GM12878 (cell line): ENCODE results near the gene PLEKHM1. TPM values are rescaled to one million over a fixed set of nuclear protein-coding genes. Genes with fewer than 3 reads are reported as not detected.
A peak's percentile ranks its signal among the peaks of the same experiment; 100 is the strongest.
"Not testable (repeated sequence)": the region's sequence is repeated elsewhere in the genome, so short reads cannot be mapped to it uniquely, and the experiment has no call there.

ENCODE experiments used
- ATAC-seq: fragments of 200-7000 bp; cut with Tn5 transposase; 3 replicates; pipeline ENCODE4 v1.9.1; 2020; ENCODE audit warnings: mild to moderate bottlenecking, moderate library complexity
- BruUV-seq: library from RNA; stranded (reverse); fragments of 400-500 nt; replicated peaks from 2 replicates; lab custom pipeline; 2021; lab: Mats Ljungman, UMichigan
- CTCF ChIA-PET: fragments of 300-600 bp; sonication (Branson Sonifier 250); formaldehyde crosslinking; extraction: SDS; loops from one replicate; lab custom pipeline; 2021; ENCODE audit warnings: inconsistent platforms; lab: Yijun Ruan, JAX
- POLR2A ChIA-PET: fragments of 350-600 bp; formaldehyde crosslinking; extraction: SDS; loops from one replicate; lab custom pipeline; 2021; ENCODE audit warnings: inconsistent platforms; lab: Charles Lee
- RAD21 ChIA-PET: fragments of 300-600 bp; sonication (Branson Sonifier 250); formaldehyde crosslinking; loops from one replicate; lab custom pipeline; 2023; ENCODE audit warnings: antibody characterized with exemption; ENCODE audit not compliant: unreplicated experiment; lab: Charles Lee
- SMC1A ChIA-PET: fragments of 300-600 bp; sonication (Branson Sonifier 250); formaldehyde crosslinking; loops from one replicate; lab custom pipeline; 2023; ENCODE audit not compliant: unreplicated experiment, uncharacterized antibody; lab: Charles Lee
- DNase-seq: peaks from one replicate; pipeline ENCODE4 v3.0.0-alpha.2; 2011; ENCODE audit warnings: low read depth, low spot score
- FAIRE-seq: peaks from 3 replicates; lab custom pipeline; 2011; peaks lifted over from hg19 to GRCh38; lab: Jason Lieb, UNC
- H2AFZ ChIP-seq: 2 replicates; pipeline ENCODE4 v1.6.0; 2011; ENCODE audit warnings: low read depth, low read length, control low read depth; ENCODE audit not compliant: control insufficient read depth
- H3K27ac ChIP-seq: 2 replicates; pipeline ENCODE4 v1.5.1; 2011; ENCODE audit warnings: control low read depth; ENCODE audit not compliant: control insufficient read depth, insufficient read depth
- H3K27me3 ChIP-seq, 2 experiments: replicated peaks in 1 of 2; 2 replicates each; pipeline versions ENCODE4 v1.6.0 to v1.6.1; 2011; ENCODE audit warnings: low read length in 1 of 2; ENCODE audit not compliant: control insufficient read depth in 2 of 2, insufficient read depth in 2 of 2
- H3K36me3 ChIP-seq, 2 experiments: 2 replicates each; pipeline ENCODE4 v1.5.1; 2011; ENCODE audit warnings: low read length in 1 of 2; ENCODE audit not compliant: control insufficient read depth in 2 of 2, insufficient read depth in 2 of 2
- H3K4me1 ChIP-seq: 2 replicates; pipeline ENCODE4 v1.6.1; 2011; ENCODE audit warnings: mild to moderate bottlenecking, low read length, moderate library complexity, mixed read lengths; ENCODE audit not compliant: control insufficient read depth, insufficient read depth
- H3K4me2 ChIP-seq: 2 replicates; pipeline ENCODE4 v1.6.0; 2011; ENCODE audit warnings: control low read depth; ENCODE audit not compliant: control insufficient read depth, insufficient read depth
- H3K4me3 ChIP-seq: fragments of 200-600 bp; sonication (generic); 2 replicates; pipeline ENCODE4 v1.5.1; 2016
- H3K79me2 ChIP-seq: 2 replicates; pipeline ENCODE4 v1.6.0; 2011; ENCODE audit warnings: low read length; ENCODE audit not compliant: control insufficient read depth, insufficient read depth
- H3K9ac ChIP-seq: 2 replicates; pipeline ENCODE4 v1.8.0; 2011; ENCODE audit warnings: low read length, control low read depth, mixed read lengths; ENCODE audit not compliant: control insufficient read depth, insufficient read depth
- H3K9me3 ChIP-seq: replicated peaks from 3 replicates; pipeline ENCODE4 v1.5.1; 2011; ENCODE audit warnings: mild to moderate bottlenecking, low read length; ENCODE audit not compliant: control insufficient read depth, insufficient read depth
- H4K20me1 ChIP-seq: 2 replicates; pipeline ENCODE4 v1.6.0; 2011; ENCODE audit not compliant: control insufficient read depth, insufficient read depth
- WGBS: methylation state at CpG from one replicate; pipeline ENCODE4 v1.1.6; 2016; ENCODE audit warnings: low lambda C conversion rate; ENCODE audit not compliant: insufficient replicate concordance, insufficient coverage; ENCODE audit errors: missing lambda C conversion rate; 5-methylcytosine and 5-hydroxymethylcytosine counted together
- in situ Hi-C: fragments of 300-500 bp; cut with MboI; formaldehyde crosslinking; loops from 9 replicates; pipeline ENCODE4 v1.14.3; 2018; ENCODE audit warnings: mixed read lengths
- intact Hi-C: fragments of 100-400 bp; cut with micrococcal nuclease; formaldehyde crosslinking; loops from one replicate; pipeline ENCODE4 v1.14.2; 2022; ENCODE audit not compliant: unreplicated experiment
- polyA plus RNA-seq, 11 experiments: library from polyadenylated mRNA; depleted of rRNA in 4 of 11; unstranded in 6 of 11; stranded (reverse) in 5 of 11; fragments of >200 nt; fragmentation: Nextera tagmentation in 4 of 11; fragmentation: Illumina TruSeq in 1 of 11; extraction: Ambion mirVana in 4 of 11; extraction: Trizol in 1 of 11; gene quantifications; 1 replicate in 1 of 11; 2 replicates in 10 of 11; pipeline versions ENCODE4 v1.2.1 to v1.2.3, GENCODE V29; 2011 to 2016; ENCODE audit warnings: inconsistent platforms in 2 of 11, missing spikeins in 2 of 11, low read depth in 1 of 11
- total RNA-seq, 4 experiments: library from RNA; depleted of rRNA in 3 of 4; stranded (reverse); fragments of >200 nt in 3 of 4; fragmentation: Illumina TruSeq in 1 of 4; extraction: Trizol in 1 of 4; gene quantifications; 2 replicates each; pipeline versions ENCODE4 v1.2.1 to v1.2.3, GENCODE V29; 2013 to 2021

Gene PLEKHM1
- total and polyA plus RNA-seq, 10 of the 15 experiments (the other 5 are each of a cell fraction or from before 2014, with no cell fraction given) = 0.21 to 27.8 (median 9.4) TPM

DNA sequence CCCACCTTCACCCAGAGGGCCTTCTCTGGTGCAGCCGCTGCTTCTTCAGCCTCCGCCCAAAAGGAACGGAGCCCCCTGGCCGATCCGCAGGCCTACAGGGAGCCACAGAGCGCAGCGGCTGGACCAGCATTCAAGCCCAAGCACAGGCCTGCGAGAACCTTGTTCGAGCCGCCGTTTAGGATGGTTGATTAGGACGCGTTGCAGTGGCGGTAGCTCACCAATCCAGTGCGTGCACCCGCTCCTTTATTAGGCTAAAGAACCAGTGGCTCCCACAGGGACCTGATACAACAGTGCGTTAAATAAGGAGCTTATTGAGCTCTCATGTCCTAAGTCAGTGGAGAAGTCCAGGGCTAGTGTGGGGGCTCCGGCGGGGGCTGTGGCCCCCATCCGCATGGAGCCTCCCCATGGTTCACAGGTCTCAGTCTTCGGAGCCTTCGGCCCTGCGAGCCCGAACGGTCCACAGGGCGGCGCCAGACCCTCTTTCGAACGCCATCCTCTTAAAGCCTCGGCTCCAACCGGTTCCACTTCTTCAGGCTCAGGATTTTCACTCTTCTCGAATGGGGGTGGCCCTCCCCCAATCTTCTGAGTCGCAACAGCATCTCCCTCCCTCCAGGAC, 10.7 kb upstream of the PLEKHM1 start:
- H3K4me1 ChIP-seq, FAIRE-seq, POLR2A ChIA-PET, H3K79me2 ChIP-seq, CTCF ChIA-PET, H3K4me2 ChIP-seq, intact Hi-C loops, H3K27me3 ChIP-seq, H4K20me1 ChIP-seq, H3K4me3 ChIP-seq, BruUV-seq, H3K36me3 ChIP-seq, H3K9ac ChIP-seq, H2AFZ ChIP-seq, RAD21 ChIA-PET, H3K27ac ChIP-seq, in situ Hi-C loops, DNase-seq, H3K9me3 ChIP-seq, SMC1A ChIA-PET: not testable (repeated sequence)
- WGBS = 65% methylated on average over 29 of the region's 33 CpGs
- ATAC-seq = peak; percentile 75

DNA sequence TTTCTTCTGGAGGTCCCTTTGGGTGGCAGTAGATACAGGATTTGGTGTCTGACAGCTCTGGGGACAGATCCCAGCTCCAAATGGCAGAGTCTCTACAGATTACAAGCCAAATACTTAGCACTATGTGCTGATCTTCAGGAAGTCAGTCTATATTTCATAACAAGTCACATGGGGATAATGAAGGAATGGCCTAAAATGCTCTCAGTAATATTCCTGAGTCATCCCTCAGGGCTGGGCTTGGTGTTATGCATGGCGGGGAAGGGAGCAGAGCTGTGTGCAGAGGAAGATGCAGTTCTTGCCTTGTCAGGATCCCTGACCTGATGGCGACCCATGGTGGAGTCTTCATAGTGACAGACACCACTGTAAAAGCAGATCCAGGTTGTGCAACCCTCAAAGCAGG, 10.0 kb upstream of the PLEKHM1 start:
- H3K4me2 ChIP-seq, in situ Hi-C loops, SMC1A ChIA-PET: not testable (repeated sequence)

DNA sequence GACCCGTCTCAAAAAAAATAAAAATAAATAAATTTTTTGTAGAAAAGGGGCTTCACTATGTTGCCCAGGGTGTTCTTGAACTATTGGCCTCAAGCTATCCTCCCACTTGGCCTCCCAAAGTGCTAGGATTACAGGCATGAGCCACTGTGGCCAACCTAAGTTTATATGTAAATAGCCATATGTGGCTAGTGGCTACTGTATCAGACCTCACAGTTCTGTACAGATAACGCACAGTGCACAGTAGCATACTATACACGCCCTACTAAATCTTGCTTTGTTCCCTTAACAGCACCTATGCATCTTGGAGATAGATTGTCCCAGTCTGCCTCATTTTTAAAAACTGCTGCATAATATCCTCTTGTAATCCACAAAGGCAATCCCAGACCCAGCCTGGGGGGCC, 8.7 kb upstream of the PLEKHM1 start:
- in situ Hi-C loops, H3K79me2 ChIP-seq, H3K4me3 ChIP-seq, H3K9ac ChIP-seq, H3K27me3 ChIP-seq, H4K20me1 ChIP-seq, RAD21 ChIA-PET, H2AFZ ChIP-seq, H3K36me3 ChIP-seq, DNase-seq, CTCF ChIA-PET, H3K27ac ChIP-seq, H3K4me1 ChIP-seq, ATAC-seq, SMC1A ChIA-PET, FAIRE-seq, BruUV-seq, POLR2A ChIA-PET, H3K9me3 ChIP-seq, H3K4me2 ChIP-seq: not testable (repeated sequence)
- intact Hi-C loops = loop anchor here (10.0 kb wide), 1 partner anchor 64 kb away; the partner anchor contains the start of gene ARHGAP27
- WGBS = 91% methylated on average over 3 of the region's 3 CpGs

More for the DNA sequence above, 10.0 kb upstream of the PLEKHM1 start:
- RAD21 ChIA-PET, H3K27ac ChIP-seq, H3K9me3 ChIP-seq, H3K27me3 ChIP-seq, H4K20me1 ChIP-seq, FAIRE-seq, H3K4me1 ChIP-seq, H3K36me3 ChIP-seq, H3K79me2 ChIP-seq, DNase-seq, BruUV-seq, ATAC-seq, H2AFZ ChIP-seq, H3K9ac ChIP-seq, intact Hi-C loops, CTCF ChIA-PET, H3K4me3 ChIP-seq, POLR2A ChIA-PET: not testable (repeated sequence)
- WGBS = 0% methylated on average over 1 of the region's 2 CpGs

DNA sequence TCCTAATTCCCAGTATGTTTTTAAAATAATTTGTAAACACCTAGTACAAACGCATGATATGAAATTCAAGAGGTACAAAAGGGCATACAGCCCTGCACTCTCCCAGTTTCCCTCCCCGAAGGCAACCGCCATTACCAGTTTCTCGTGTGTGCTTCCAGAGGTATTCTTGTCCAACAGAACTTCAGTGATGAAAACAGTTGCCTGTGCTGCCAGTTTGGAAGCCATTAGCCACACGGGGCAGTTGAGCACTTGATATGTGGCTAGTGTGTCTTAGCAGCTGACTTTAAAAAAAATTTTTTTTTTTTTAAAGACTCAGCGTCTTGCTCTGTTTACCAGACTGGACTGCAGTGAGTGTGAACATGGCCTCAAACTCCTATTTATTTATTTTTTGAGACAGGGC, 7.9 kb upstream of the PLEKHM1 start:
- H2AFZ ChIP-seq, ATAC-seq, in situ Hi-C loops, H3K36me3 ChIP-seq, SMC1A ChIA-PET, H3K9ac ChIP-seq, RAD21 ChIA-PET, H3K79me2 ChIP-seq, BruUV-seq, H3K27me3 ChIP-seq, H3K27ac ChIP-seq, H4K20me1 ChIP-seq, POLR2A ChIA-PET, CTCF ChIA-PET, H3K4me1 ChIP-seq, H3K9me3 ChIP-seq, H3K4me2 ChIP-seq, DNase-seq, FAIRE-seq, H3K4me3 ChIP-seq: not testable (repeated sequence)
- intact Hi-C loops = loop anchor here (10.0 kb wide), 1 partner anchor 64 kb away; the partner anchor contains the start of gene ARHGAP27
- WGBS = 31% methylated on average over 2 of the region's 6 CpGs
